ENCODE data around the gene GNA12.

DNA sequence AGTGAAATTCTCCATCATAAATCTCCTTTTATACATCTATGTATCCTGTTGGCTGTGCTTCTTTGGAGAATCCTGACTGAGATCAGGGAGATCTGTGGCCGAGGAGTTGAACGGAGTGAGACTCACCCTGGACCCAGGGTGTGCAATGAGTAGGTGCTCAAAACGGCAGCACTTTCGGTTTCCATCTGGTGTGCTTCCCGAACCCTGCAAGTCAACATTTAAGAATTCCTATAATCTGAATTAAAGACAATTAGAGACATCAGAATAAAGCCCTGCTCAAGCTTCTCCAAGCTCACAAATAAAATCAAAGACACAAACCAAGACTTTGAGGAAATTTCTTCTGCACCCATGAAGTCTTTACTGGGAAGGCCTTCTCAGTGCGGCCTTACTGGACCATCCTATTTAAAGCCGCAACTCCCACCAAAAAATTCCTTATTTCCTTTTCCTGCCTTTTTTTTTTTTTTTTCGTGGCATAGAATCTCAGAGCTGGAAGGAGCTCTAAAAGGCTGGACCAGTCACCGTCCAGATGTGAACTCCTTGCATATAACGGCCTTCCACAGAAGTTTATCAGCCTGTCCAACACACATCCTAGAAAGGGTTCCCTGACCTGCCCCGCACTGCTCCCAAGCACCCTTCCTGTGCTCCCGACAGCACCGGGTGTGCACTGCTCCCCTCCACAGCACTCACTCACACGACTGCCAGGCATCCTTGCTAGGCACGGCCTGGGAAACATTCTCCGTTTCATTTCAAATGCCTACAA is 29.7 kb downstream of the GNA12 start:
- TF ChIP-seq RFX5 (IDR thresholded peaks at IDR 0.05; ENCODE audit: low read depth, low read length) (no peak), MYC (IDR thresholded peaks at IDR 0.05; ENCODE audit: insufficient read depth, insufficient read length, insufficient replicate concordance, low read length, severe bottlenecking) (no peak), EZH2 (IDR thresholded peaks at IDR 0.05; ENCODE audit: borderline replicate concordance, control insufficient read depth, low read depth, low read length) (no peak), GABPA (IDR thresholded peaks at IDR 0.05; ENCODE audit: low read depth) (no peak)
- TF ChIP-seq, protein P1, sequence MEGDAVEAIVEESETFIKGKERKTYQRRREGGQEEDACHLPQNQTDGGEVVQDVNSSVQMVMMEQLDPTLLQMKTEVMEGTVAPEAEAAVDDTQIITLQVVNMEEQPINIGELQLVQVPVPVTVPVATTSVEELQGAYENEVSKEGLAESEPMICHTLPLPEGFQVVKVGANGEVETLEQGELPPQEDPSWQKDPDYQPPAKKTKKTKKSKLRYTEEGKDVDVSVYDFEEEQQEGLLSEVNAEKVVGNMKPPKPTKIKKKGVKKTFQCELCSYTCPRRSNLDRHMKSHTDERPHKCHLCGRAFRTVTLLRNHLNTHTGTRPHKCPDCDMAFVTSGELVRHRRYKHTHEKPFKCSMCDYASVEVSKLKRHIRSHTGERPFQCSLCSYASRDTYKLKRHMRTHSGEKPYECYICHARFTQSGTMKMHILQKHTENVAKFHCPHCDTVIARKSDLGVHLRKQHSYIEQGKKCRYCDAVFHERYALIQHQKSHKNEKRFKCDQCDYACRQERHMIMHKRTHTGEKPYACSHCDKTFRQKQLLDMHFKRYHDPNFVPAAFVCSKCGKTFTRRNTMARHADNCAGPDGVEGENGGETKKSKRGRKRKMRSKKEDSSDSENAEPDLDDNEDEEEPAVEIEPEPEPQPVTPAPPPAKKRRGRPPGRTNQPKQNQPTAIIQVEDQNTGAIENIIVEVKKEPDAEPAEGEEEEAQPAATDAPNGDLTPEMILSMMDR (IDR thresholded peaks at IDR 0.05 in 2 of 3, conservative IDR thresholded peaks at IDR 0.05 in 1 of 3; ENCODE audit: control insufficient read depth in 2 of 3, extremely low read depth in 1 of 3, insufficient read depth in 1 of 3, low read depth in 3 of 3, low read length in 3 of 3) = no peak
